MM.1S (cell line): ENCODE data around the gene NUMBL.

Source experiments
- EZH2 ChIP-seq: fragments of 300-600 bp; sonication (generic); optimal IDR thresholded peaks from 2 replicates; pipeline ENCODE3; 2017; ENCODE audit warnings: low read depth, mild to moderate bottlenecking, antibody characterized with exemption, low read length, mixed read lengths
- TF ChIP-seq, protein P1 (sequence below): fragments of 300-600 bp; sonication (generic); IDR thresholded peaks from 2 replicates; pipeline ENCODE4 v1.5.1; 2016; ENCODE audit warnings: antibody characterized with exemption, low read length, mixed read lengths

DNA sequence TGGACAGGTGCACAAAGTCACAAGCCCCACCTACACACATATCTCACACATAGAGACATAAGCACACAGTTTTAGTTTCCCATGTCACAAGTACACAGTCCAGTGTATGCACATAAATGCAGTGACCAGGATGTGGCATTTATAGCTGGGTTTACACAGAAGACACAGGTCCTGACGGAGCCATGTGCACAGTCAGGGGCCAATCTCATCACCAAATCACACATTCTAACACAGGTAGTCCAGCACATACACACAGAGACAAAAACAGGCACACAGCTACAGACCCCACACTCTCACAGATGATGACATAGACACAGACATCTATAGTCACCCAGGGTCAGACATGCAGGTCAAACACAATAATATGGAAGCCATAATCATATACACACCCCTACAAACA, 2.1 kb downstream of the NUMBL start:
- TF ChIP-seq, protein P1, sequence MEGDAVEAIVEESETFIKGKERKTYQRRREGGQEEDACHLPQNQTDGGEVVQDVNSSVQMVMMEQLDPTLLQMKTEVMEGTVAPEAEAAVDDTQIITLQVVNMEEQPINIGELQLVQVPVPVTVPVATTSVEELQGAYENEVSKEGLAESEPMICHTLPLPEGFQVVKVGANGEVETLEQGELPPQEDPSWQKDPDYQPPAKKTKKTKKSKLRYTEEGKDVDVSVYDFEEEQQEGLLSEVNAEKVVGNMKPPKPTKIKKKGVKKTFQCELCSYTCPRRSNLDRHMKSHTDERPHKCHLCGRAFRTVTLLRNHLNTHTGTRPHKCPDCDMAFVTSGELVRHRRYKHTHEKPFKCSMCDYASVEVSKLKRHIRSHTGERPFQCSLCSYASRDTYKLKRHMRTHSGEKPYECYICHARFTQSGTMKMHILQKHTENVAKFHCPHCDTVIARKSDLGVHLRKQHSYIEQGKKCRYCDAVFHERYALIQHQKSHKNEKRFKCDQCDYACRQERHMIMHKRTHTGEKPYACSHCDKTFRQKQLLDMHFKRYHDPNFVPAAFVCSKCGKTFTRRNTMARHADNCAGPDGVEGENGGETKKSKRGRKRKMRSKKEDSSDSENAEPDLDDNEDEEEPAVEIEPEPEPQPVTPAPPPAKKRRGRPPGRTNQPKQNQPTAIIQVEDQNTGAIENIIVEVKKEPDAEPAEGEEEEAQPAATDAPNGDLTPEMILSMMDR, result no peak
- no peak for TF ChIP-seq EZH2
